GM18870 (cell line): ENCODE results near the gene PEX14.
A peak's percentile ranks its signal among the peaks of the same experiment; 100 is the strongest.
"Not testable (repeated sequence)": the region's sequence is repeated elsewhere in the genome, so short reads cannot be mapped to it uniquely, and the experiment has no call there.

Source experiments
- ATAC-seq: cut with Tn5 transposase; IDR thresholded peaks from one replicate; pipeline ENCODE4 v1.9.1; 2021; ENCODE audit warnings: moderate library complexity; ENCODE audit not compliant: unreplicated experiment

PEX14 gene, protein sequence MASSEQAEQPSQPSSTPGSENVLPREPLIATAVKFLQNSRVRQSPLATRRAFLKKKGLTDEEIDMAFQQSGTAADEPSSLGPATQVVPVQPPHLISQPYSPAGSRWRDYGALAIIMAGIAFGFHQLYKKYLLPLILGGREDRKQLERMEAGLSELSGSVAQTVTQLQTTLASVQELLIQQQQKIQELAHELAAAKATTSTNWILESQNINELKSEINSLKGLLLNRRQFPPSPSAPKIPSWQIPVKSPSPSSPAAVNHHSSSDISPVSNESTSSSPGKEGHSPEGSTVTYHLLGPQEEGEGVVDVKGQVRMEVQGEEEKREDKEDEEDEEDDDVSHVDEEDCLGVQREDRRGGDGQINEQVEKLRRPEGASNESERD

DNA sequence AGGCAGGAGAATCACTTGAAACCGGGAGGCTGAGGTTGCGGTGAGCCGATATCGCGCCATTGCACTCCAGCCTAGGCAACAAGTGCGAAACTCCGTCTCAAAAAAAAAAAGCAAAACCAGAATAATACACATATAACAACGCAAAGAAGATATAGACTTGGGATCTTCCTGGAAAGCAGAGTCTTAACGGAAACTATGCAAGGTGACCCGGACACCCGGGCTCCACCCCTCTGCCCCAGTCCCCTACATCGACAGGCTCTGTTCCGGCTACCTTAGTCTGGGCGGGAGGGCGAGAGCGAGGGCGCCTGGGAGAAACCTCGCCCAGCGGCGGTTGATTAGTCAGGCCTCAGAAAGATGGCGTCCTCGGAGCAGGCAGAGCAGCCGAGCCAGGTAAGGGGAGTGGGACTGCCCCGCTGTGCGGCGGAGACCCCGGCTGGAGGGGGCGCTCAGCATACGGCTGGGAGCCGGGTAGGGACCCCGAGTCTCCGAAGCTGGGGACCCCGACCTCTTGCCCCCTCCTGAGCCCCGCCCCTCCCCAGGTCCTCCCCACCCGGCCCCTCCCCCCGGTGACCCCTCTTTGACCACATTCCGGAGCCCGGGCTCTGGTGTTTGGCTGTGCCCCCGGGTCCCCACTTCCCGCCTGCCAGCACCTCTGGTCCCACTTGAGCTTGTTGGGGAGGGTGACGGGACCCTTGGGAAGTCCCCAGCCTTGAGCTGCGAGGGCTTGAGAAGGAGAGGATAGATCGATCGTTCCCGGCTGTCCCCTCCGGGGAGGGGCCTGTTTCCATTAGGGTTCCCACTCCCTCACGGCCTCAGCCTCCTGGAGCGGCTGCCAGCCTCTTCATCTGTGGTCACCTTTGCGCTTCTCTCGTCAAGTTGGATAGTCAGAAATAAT, at the start of gene PEX14:
Gene PEX14, plus strand, starts transcription at position 338 of the 895 bp plus-strand sequence. Its CDS starts 17 bp downstream, at position 355.
- ATAC-seq: peak; percentile 54

DNA sequence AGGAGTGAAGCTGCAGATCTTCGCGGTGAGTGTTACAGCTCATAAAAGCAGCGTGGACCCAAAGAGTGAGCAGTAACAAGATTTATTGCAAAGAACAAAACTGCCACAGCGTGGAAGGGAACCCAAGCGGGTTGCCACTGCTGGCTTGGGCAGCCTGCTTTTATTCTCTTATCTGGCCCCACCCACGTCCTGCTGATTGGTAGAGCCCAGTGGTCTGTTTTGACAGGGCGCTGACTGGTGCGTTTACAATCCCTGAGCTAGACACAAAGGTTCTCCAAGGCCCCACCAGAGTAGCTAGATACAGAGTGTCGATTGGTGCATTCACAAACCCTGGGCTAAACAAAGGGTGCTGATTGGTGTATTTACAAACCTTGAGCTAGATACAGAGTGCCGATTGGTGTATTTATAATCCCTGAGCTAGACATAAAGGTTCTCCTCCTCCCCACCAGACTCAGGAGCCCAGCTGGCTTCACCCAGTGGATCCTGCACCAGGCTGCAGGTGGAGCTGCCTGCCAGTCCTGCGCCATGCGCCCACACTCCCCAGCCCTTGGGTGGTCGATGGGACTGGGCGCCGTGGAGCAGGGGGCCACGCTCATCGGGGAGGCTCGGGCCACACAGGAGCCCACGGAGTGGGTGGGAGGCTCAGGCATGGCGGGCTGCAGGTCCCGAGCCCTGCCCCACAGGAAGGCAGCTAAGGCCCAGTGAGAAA, 48.8 kb upstream of the PEX14 start:
- not testable (repeated sequence) for ATAC-seq

DNA sequence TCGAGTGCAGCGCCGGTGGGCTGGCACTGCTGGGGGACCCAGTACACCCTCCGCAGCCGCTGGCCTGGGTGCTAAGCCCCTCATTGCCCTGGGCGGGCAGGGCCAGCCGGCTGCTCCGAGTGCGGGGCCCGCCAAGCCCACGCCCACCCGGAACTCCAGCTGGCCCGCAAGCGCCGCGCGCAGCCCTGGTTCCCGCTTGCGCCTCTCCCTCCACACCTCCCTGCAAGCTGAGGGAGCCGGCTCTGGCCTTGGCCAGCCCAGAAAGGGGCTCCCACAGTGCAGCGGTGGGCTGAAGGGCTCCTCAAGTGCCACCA, 48.3 kb upstream of the PEX14 start:
- not testable (repeated sequence) for ATAC-seq

DNA sequence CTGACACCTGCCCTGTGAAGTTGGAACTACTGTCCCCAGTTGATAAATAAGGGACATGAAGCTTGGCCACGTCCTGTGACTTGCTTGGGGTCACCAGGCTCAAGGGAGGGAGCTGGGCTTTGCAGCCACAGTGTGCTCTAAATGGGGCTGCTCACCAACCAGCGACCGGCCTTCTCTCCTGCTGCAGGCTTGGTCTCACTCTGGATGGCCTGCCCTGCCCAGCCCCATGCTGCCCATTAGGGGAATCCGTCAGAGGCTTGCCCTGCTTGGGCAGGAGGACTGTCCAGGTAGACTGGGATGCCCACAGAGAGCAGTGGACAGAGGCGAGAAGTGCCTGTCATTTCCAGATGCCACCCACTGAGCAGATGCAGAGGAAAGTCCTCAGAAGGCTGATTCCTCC, 45.8 kb upstream of the PEX14 start:
- no peak for ATAC-seq

DNA sequence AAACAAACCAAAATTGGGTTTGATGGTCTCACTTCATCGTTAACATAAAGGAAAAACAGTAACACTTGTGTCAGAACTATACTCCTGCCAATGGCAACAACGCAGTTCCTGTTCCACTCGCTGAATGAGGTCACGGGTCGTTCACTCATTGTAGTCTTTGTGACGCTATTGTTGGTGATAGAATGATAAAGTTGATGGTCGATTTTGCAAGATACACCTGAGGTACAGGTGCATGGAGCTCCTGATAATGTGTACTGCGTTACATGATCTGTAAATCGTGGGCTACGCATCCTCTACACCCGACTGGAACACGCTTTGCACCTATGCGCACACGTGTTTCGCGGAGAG, 44.9 kb upstream of the PEX14 start:
- ATAC-seq: peak; percentile 28

DNA sequence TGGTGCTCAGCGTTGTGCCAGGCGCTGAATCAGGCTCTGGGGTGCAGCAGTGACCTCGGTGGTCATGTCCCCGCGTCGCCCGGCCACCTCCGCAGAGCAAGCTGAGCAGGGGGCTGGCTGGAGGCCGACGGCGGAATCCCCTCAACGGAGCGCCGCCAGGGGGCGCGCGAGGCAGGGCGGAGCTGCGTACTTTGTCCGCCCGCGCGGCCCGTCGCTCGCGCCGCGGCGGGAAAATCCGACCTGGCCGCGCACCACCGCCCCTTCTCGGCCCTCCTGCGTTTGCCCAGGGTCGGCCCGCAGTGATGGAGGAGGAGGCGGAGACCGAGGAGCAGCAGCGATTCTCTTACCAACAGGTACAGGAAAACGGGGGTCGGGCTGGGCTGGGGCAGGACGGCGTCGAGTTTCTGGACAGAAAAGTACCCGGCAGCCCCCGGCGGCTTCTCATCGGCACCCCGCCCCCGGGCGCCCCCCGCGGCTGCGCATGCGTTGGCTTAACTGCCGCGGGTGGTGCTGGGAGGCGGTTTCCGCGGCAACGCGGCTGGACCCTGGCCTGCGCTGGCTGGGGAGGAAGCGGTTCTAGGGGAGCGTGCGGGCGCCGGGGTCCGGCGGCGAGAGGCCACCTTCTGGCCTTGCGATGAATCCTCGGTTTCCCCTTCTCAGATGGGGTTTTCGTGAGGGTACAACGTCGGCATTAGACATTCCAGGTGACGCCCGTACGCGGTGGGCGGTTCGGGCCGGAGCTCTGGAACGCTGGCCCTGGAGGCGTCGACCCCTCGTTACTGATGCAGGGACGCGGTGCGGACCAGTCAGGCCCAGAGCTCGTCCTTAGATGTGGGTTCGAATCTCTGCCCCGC, 44.3 kb upstream of the PEX14 start, which contains the start of gene CENPS:
Gene CENPS, plus strand, starts transcription at position 218 of the 854 bp plus-strand sequence. Its CDS starts 85 bp downstream, at position 303.
- peak; percentile 49 for ATAC-seq

DNA sequence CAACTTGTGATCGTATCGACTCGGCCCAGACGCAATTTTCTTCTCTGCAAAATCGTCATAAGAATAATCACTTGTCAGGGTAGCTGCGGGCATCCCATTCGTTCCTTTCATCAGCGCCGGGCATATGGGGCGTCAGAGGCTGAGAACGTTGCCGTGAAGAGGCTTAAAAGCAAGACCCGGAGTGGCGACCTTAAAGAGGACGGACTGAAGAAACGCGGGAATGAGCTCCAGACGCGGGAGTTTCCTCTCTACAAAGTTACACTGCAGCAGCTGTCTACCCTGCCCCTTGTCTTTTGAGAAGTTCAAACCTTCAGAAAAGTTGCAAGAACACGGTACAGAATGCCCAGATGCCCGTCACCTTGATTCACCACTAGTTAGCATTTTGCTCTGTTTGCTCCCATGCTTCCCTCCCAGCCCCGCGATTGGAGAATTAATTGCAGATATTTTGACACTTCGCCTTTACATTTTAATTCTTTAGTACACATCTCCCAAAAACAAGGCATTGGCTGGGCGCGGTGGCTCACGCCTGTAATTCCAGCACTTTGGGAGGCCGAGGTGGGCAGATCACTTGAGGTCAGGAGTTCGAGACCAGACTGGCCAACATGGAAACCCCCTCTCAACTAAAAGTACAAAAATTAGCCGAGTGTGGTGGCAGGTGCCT, 43.5 kb upstream of the PEX14 start:
- ATAC-seq: no peak

DNA sequence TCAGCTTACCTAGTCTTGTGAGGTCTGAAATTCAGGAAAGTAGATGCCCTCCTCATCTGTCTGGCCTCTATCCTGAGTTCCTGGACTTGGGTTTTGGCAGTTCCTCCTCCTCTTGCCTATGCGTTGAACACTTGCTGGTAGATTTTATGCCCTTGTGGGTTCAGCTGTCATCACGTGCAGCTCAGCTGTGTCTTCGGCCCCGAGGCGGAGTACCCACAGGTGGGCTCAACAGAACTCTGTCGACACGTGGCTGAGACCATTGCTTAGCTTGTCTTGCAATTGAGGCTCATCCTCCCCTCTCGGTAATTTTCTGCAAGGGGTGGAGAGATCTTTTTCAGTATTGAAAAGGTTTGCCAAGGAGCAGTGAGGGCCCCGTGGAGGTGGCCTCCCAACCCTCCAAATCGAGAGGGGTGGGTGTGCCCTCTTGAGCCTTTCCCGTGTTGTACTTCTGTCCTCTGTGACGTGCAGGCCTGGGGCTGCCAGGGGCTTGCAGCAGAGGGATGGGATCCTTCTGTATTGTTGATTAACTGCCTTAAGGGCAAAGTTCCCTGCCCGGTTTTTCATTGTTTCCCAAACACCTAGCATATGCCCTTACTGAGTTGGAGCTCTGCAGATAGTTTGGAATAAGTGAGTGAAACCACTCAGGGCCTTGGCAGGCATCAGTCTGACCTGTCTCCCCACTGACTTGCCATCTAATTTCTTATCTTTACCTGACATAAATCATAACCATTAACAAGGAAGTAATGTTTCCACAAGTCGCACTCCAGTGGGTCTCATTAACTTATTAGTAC, 41.6 kb upstream of the PEX14 start:
- no peak for ATAC-seq

DNA sequence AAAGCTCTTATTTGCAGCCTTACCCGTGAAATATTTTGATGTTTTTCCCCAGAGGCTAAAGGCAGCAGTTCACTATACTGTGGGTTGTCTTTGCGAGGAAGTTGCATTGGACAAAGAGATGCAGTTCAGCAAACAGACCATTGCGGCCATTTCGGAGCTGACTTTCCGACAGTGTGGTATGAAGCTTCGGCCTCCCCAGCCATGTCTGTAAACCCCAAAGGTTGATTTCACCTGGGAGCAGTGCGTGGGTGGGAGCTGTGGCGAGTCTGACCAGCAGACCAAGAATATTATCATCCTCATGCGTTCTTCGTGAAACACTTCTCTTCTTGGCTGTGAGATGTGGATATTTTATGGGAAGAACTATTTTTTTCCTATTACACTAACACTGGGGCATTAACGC, 41.0 kb upstream of the PEX14 start:
- ATAC-seq: no peak

DNA sequence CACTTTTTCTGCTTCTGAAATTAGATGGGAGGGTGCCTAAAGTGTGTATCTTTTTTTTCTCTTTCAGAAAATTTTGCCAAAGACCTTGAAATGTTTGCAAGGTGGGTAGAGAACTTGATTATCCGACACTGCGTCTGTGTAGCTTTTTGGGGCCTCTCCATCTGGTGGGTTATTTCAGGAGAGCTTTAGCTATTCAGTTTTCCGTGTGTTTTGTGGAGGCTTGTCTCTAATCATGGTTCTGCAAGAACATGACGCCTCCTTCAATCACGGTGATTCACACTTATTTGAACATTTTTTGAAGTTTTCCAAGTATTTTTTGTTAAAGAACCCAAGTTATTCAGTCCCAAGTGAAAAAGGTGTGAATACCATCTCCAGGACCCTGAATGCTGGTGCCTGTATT, 40.2 kb upstream of the PEX14 start:
- no peak for ATAC-seq

DNA sequence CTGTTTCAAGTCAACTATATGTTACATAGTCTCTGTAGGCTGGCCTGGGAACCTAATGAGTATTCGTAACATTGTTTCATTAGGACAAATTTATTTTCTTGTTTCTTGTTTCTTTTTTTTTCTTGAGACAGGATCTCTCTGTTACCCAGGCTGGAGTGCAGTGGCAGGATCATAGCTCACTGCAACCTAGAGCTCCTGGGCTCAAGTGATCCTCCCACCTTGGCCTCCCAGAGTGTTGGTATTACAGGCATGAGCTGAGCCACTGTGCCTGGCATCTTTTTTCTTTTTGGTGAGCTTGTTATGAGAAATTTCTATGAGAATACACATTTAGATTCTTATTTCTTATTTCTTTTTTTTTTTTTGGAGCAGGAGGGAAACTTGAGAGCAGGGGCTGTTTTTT, 37.7 kb upstream of the PEX14 start:
- no peak for ATAC-seq

DNA sequence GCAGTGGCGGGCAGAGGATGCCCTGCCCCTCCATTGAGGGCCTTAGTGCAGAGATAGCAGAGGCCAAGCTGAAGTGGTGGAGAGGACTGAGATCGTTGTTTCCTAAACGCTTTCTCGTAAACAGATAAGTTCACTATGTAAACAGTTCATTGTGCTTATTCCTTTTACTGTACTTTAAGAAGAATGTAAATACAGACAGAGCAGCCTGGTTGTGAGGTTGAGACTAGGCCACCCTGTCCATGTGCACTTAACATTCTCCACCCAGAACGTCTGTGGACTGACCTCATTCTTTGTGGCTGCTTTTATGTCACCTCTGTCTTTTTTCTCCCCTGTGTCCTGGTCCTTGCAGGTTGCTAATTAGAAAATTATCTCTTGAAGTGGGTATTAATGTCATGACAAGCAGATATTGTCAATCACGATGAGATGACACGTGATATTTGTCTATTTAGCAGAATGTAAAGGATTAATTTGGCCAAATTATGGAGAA, 36.0 kb upstream of the PEX14 start:
- ATAC-seq: no peak

DNA sequence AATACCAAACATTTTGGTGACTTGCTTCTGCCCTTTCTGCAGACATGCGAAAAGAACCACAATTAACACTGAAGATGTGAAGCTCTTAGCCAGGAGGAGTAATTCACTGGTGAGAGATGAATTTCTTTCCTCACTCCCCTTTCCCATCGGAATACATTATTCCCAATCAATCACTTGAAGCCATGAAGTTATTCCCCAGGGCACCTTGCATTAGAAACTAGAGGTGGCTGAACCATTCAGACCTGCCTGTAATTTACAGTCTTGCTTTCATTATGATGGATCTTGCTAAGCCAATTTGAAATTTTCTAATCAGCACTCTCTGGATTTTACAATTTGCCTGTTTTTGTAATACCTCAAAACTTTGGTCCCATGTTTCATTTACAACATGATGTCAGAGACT, 34.4 kb upstream of the PEX14 start:
- no peak for ATAC-seq

DNA sequence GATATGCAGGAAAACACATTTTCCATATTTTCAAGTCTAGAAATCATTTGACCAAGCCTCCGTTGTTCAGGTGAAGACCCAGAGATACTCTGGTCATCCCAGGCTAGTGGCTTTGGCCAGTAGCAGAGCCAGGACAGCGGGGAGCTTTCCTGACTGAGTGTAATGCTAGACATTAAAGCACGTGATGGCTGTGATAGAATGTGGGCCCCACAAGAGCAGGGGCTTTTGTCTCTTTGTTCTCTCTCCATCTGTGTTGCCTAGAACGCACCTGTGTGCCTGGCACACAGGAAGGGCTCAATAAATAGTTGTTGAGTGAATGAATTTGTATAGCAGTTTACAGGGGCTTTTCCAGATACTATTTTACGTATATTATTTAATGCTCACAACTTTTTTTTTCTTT, 34.0 kb upstream of the PEX14 start:
- ATAC-seq: no peak

DNA sequence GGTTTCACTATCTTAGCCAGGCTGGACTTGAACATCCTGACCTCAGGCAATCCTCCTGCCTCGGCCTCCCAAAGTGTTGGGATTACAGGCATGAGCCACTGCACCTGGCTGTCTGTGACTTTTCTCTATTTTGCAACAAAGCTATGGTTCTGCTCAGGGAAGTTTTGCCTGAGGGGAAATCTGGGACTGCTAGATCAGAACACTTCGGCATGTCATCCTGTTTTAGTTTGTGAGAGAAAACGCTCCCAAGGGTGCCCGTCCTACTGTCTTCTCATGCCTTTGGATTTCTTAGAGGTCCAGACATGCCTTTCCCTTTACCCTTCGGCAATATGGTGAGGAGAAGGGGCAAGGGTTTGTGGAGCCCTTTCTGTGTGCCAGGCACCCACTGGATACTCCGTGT, 30.5 kb upstream of the PEX14 start:
- no peak for ATAC-seq

DNA sequence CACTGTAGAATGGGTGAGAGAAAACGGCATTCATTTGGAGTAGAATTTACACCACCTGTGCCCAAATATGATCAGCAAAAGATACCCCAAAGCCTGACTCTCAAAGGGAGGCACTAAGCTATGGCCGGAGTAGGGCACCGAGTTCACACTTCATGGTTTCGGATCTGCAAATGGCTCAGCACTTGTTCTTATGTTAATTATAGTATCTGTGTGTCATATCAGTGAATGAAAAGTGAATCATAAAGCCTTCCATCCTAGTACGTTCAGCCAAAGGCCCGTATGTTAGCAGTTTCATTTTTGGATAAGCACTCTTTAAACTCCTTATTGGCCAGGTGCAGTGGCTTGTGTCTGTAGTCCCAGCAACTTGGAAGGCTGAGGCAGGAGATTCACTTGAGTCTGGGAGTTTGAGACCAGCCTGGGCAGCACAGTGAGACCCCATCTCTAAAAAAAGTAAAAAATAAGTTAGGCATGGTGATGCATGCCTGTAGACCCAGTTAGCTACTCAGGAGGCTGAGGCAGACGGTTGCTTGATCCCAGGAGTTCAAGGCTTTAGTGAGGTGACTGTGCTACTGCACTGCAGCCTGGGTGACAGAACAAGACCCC, 29.9 kb upstream of the PEX14 start:
- no peak for ATAC-seq

DNA sequence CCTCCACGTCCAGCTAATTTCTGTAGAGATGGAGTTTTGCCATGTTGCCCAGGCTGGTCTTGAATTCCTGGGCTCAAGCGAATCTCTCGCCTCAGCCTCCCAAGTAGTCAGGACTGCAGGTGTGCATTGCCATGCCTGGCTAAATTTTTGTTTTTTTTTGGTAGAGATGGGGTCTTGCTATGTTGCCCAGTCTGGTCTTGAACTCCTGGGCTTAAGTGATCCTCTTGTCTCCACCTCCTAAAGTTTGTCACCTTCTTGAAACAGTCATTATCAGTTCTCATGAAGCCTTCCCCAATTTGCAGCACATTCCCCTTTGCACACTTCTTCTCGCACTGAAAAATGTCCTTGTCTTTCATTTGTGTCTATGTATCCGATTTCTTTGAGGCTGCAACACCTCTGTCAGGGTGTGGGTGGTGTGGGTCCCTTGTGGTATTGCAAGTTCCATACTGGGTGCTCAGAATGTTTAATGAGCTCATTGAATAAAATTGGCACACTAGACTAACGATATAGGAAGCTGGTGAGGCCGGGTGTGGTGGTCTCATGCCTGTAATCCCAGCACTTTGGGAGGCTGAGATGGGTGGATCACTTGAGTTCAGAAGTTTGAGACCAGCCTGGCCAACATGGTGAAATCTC, 27.8 kb upstream of the PEX14 start:
- no peak for ATAC-seq

DNA sequence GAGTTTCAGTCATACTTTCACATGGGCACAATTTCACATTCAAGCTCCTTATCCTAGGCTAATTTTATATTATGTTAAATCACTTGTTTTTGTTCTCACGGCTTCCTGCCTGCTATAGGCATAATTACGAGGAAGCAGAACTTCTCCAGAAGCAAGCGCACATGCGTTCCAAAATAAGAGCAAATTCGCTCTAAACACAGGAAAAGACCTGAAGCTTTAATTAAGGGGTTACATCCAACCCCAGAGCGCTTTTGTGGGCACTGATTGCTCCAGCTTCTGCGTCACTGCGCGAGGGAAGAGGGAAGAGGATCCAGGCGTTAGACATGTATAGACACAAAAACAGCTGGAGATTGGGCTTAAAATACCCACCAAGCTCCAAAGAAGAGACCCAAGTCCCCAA, 25.0 kb upstream of the PEX14 start, which contains the start of gene CORT:
Gene CORT, plus strand, starts transcription at position 281 of the 400 bp plus-strand sequence. CDS start 193 bp downstream, outside the sequence.
- ATAC-seq: no peak
